Lung (tissue), 10 donors: ENCODE data around the gene RNU1-4. TPM values are rescaled to one million over a fixed set of nuclear protein-coding genes. Genes with fewer than 3 reads are reported as not detected.
"Not testable (repeated sequence)": the region's sequence is repeated elsewhere in the genome, so short reads cannot be mapped to it uniquely, and the experiment has no call there.

Experiments
- ATAC-seq: fragments of 200-7000 bp; cut with Tn5 transposase; one replicate; pipeline ENCODE4 v1.9.1; 2020; ENCODE audit warnings: moderate number of reproducible peaks; ENCODE audit not compliant: insufficient read depth, low FRiP score
- DNase-seq, 3 donors: peaks; one replicate each; pipeline ENCODE4 v3.0.0-alpha.2; 2013 to 2017
- H3K27ac ChIP-seq, 2 donors: one replicate each; pipeline ENCODE4 v1.5.1; 2013; ENCODE audit warnings: mild to moderate bottlenecking in 2 of 2, moderate library complexity in 2 of 2, control low read depth in 1 of 2, inconsistent platforms in 1 of 2, low read depth in 1 of 2, low read length in 1 of 2
- H3K27me3 ChIP-seq, 3 donors: one replicate each; pipeline ENCODE4 v1.5.1; 2013; ENCODE audit warnings: low read length in 2 of 3; ENCODE audit not compliant: control insufficient read depth in 3 of 3, insufficient read depth in 3 of 3
- H3K36me3 ChIP-seq, 4 donors: one replicate each; pipeline ENCODE4 v1.5.1; 2013; ENCODE audit warnings: low read length in 4 of 4, mild to moderate bottlenecking in 1 of 4, moderate library complexity in 1 of 4; ENCODE audit not compliant: control insufficient read depth in 4 of 4, insufficient read depth in 4 of 4
- H3K4me1 ChIP-seq, 5 donors: one replicate each; pipeline ENCODE4 v1.5.1; 2013; ENCODE audit warnings: low read length in 5 of 5, mild to moderate bottlenecking in 2 of 5, moderate library complexity in 1 of 5; ENCODE audit not compliant: control insufficient read depth in 5 of 5, insufficient read depth in 5 of 5
- H3K4me3 ChIP-seq: one replicate; pipeline ENCODE4 v1.5.1; 2013; ENCODE audit warnings: mild to moderate bottlenecking, control low read depth, moderate library complexity
- H3K9ac ChIP-seq, 2 donors: one replicate each; pipeline ENCODE4 v1.5.1; 2013; ENCODE audit warnings: low read length in 2 of 2, control low read depth in 1 of 2; ENCODE audit not compliant: insufficient read depth in 1 of 2
- H3K9me3 ChIP-seq, 4 donors: one replicate each; pipeline ENCODE4 v1.5.1; 2013; ENCODE audit warnings: low read length in 3 of 4, mild to moderate bottlenecking in 1 of 4, moderate library complexity in 1 of 4; ENCODE audit not compliant: control insufficient read depth in 4 of 4, insufficient read depth in 3 of 4
- WGBS, 2 donors: extraction: QIAGEN DNeasy Blood & Tissue Kit; methylation state at CpG; one replicate each; pipeline ENCODE4 v1.1.7; 2013; 5-methylcytosine and 5-hydroxymethylcytosine counted together
- polyA plus RNA-seq, 2 donors: library from polyadenylated mRNA; stranded (reverse); fragments of 200-250 nt; gene quantifications; one replicate each; pipeline ENCODE4 v1.2.1, GENCODE V29; 2013
- total RNA-seq, 2 donors: library from RNA; depleted of rRNA in 1 of 2; stranded (reverse); fragments of >200 nt in 1 of 2; gene quantifications; one replicate each; pipeline ENCODE4 v1.2.1, GENCODE V29; 2014 to 2021
- donor health status: Bipolar disorder and iron deficiency.
- donor health status: healthy.
- donor health status: DM: yes; HTN: yes; CAD: no.

The RNU1-4 gene
- total and polyA plus RNA-seq, 4 donors, result under 0.01 to 3,134 TPM; not detected in 2

- H3K9me3 ChIP-seq, H3K27me3 ChIP-seq, H3K4me1 ChIP-seq, ATAC-seq, H3K4me3 ChIP-seq, H3K9ac ChIP-seq, DNase-seq, H3K36me3 ChIP-seq, H3K27ac ChIP-seq: not testable (repeated sequence)
- WGBS, 2 donors, result 79 to 83% methylated on average over 1 to 5 of the region's 7 CpGs
These were observed 43.2 kb upstream of the RNU1-4 start for GRCh38 chr1:16697152-16697551.

- 13 to 20% methylated on average over 20 to 51 of the region's 52 CpGs for whole genome bisulfite sequencing, 2 donors
- H3K27me3 ChIP-seq, H3K9me3 ChIP-seq, H3K4me1 ChIP-seq, H3K27ac ChIP-seq, H3K9ac ChIP-seq, DNase-seq, ATAC-seq, H3K4me3 ChIP-seq, H3K36me3 ChIP-seq: not testable (repeated sequence)
These were observed 40.9 kb upstream of the RNU1-4 start for GRCh38 chr1:16699440-16699839.

GRCh38 chr1:16700138-16700895 is 40.0 kb upstream of the RNU1-4 start:
- DNase-seq, ATAC-seq, H3K4me3 ChIP-seq, H3K9me3 ChIP-seq, H3K27ac ChIP-seq, H3K27me3 ChIP-seq, H3K9ac ChIP-seq, H3K4me1 ChIP-seq, H3K36me3 ChIP-seq: not testable (repeated sequence)
- 12% methylated on average over 8 of the region's 57 CpGs; no CpG with 5 or more reads in 1 of the 2 donors for WGBS, 2 donors

GRCh38 chr1:16701189-16701588 is 39.1 kb upstream of the RNU1-4 start:
- H3K9ac ChIP-seq, DNase-seq, H3K27me3 ChIP-seq, ATAC-seq, H3K4me1 ChIP-seq, H3K27ac ChIP-seq, H3K9me3 ChIP-seq, H3K36me3 ChIP-seq, H3K4me3 ChIP-seq: not testable (repeated sequence)
- whole genome bisulfite sequencing, 2 donors, result 0 to 10% methylated on average over 6 to 9 of the region's 37 CpGs

- H3K9me3 ChIP-seq, H3K4me3 ChIP-seq, H3K9ac ChIP-seq, H3K36me3 ChIP-seq, ATAC-seq, H3K27ac ChIP-seq, H3K27me3 ChIP-seq, DNase-seq, H3K4me1 ChIP-seq: not testable (repeated sequence)
- 81% methylated on average over 4 of the region's 5 CpGs; no CpG with 5 or more reads in 1 of the 2 donors for WGBS, 2 donors
These were observed 38.0 kb upstream of the RNU1-4 start for GRCh38 chr1:16702280-16702679.

- H3K4me1 ChIP-seq, result not testable (repeated sequence)
These were observed 37.2 kb upstream of the RNU1-4 start for GRCh38 chr1:16703141-16703540.

GRCh38 chr1:16703602-16704001 is 36.7 kb upstream of the RNU1-4 start:
- H3K27ac ChIP-seq, H3K9me3 ChIP-seq, DNase-seq, H3K4me3 ChIP-seq, H3K36me3 ChIP-seq, H3K9ac ChIP-seq, H3K4me1 ChIP-seq, ATAC-seq, H3K27me3 ChIP-seq: not testable (repeated sequence)
- WGBS, 2 donors, result 33 to 47% methylated on average over 2 to 3 of the region's 5 CpGs

More at GRCh38 chr1:16703141-16703540, 37.2 kb upstream of the RNU1-4 start:
- 5 to 14% methylated on average over 1 of the region's 7 CpGs for WGBS, 2 donors
- not testable (repeated sequence) for H3K27me3 ChIP-seq, H3K27ac ChIP-seq, H3K9ac ChIP-seq, H3K4me3 ChIP-seq, H3K9me3 ChIP-seq, H3K36me3 ChIP-seq, DNase-seq
- peak; percentile 37 for ATAC-seq

- not testable (repeated sequence) for H3K27me3 ChIP-seq, DNase-seq, H3K36me3 ChIP-seq, H3K4me3 ChIP-seq, H3K27ac ChIP-seq, H3K4me1 ChIP-seq, H3K9ac ChIP-seq, ATAC-seq, H3K9me3 ChIP-seq
- 63 to 82% methylated on average over 5 to 7 of the region's 13 CpGs for WGBS, 2 donors
These were observed 36.2 kb upstream of the RNU1-4 start for GRCh38 chr1:16704076-16704475.
